ENCODE results near the gene DPH5.
"Not testable (repeated sequence)": the region's sequence is repeated elsewhere in the genome, so short reads cannot be mapped to it uniquely, and the experiment has no call there.

DPH5 gene

DNA sequence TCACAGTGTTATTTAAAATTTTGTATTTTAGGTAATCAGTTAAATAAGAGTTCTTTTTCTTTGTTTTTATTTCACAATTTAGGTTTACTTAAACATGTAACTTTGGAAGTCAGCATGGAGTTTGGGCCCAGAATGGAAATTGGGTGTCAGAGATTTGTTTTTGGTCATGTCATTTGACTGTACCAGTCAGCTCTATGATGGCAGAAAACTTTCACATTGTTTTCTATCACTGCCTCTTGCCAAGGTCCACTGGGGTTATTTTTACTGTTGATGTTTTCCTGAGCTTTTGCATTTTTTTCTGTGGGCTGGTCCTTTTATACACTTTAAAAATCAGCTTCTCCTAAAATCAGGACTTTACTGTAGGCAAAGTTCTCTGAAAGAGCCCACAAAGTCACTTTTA, 75.2 kb downstream of the DPH5 start:
- ATAC-seq (ENCODE audit: low read depth) (no peak), DNase-seq (ENCODE audit: low spot score) (no peak)

DNA sequence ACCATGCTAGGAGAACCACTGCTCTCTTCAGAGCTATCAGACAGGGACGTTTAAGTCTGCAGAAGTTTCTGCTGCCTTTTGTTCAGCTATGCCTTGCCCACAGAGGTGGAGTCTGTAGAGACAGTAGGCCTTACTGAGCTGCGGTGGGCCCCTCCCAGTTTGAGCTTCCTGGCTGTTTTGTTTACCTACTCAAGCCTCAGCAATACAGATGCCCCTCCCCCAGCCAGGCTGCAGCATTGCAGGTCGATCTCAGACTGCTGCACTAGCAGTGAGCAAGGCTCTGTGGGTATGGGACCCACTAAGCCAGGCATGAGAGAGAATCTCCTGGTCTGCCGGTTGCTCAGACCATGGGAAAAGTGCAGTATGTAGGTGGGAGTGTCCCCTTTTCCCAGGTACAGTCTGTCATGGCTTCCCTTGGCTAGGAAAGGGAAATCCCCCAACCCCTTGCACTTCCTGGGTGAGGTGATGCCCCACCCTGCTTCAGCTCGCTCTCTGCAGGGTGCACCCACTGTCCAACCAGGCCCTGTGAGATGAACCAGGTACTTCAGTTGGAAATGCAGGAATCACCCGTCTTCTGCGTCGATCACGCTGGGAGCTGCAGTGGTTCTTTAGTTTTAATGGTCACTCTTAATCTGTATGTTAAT, 75.9 kb downstream of the DPH5 start:
- H3K36me3 ChIP-seq (ENCODE audit: low read depth); H3K9me3 ChIP-seq (ENCODE audit: severe bottlenecking); H3K4me3 ChIP-seq (ENCODE audit: severe bottlenecking); H3K27ac ChIP-seq (ENCODE audit: poor library complexity, severe bottlenecking); H3K27me3 ChIP-seq (ENCODE audit: insufficient read depth, poor library complexity, severe bottlenecking): not testable (repeated sequence)
- ATAC-seq (ENCODE audit: low read depth) (peak; percentile 83), DNase-seq (ENCODE audit: low spot score) (peak; percentile 61)
- peaks cover 20% of the 10 kb centered on the region for H3K4me1 ChIP-seq (ENCODE audit: insufficient read depth, poor library complexity, severe bottlenecking)

More for the DNA sequence above, 75.2 kb downstream of the DPH5 start:
- no peaks in the 10 kb centered on the region for H3K9me3 ChIP-seq (ENCODE audit: severe bottlenecking)
- peaks cover 27% of the 10 kb centered on the region for H3K4me1 ChIP-seq (ENCODE audit: insufficient read depth, poor library complexity, severe bottlenecking)
- no peak overlapping the region for H3K27ac ChIP-seq (ENCODE audit: poor library complexity, severe bottlenecking)
- TF ChIP-seq, protein P1, sequence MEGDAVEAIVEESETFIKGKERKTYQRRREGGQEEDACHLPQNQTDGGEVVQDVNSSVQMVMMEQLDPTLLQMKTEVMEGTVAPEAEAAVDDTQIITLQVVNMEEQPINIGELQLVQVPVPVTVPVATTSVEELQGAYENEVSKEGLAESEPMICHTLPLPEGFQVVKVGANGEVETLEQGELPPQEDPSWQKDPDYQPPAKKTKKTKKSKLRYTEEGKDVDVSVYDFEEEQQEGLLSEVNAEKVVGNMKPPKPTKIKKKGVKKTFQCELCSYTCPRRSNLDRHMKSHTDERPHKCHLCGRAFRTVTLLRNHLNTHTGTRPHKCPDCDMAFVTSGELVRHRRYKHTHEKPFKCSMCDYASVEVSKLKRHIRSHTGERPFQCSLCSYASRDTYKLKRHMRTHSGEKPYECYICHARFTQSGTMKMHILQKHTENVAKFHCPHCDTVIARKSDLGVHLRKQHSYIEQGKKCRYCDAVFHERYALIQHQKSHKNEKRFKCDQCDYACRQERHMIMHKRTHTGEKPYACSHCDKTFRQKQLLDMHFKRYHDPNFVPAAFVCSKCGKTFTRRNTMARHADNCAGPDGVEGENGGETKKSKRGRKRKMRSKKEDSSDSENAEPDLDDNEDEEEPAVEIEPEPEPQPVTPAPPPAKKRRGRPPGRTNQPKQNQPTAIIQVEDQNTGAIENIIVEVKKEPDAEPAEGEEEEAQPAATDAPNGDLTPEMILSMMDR (IDR thresholded peaks at IDR 0.05; ENCODE audit: poor library complexity, severe bottlenecking) = no peak
- no peaks in the 10 kb centered on the region; the same call in 1 of the 2 replicates for H3K36me3 ChIP-seq (ENCODE audit: low read depth)
- no peak overlapping the region for H3K4me3 ChIP-seq (ENCODE audit: severe bottlenecking)
- H3K27me3 ChIP-seq (ENCODE audit: insufficient read depth, poor library complexity, severe bottlenecking) = no peaks in the 10 kb centered on the region

DNA sequence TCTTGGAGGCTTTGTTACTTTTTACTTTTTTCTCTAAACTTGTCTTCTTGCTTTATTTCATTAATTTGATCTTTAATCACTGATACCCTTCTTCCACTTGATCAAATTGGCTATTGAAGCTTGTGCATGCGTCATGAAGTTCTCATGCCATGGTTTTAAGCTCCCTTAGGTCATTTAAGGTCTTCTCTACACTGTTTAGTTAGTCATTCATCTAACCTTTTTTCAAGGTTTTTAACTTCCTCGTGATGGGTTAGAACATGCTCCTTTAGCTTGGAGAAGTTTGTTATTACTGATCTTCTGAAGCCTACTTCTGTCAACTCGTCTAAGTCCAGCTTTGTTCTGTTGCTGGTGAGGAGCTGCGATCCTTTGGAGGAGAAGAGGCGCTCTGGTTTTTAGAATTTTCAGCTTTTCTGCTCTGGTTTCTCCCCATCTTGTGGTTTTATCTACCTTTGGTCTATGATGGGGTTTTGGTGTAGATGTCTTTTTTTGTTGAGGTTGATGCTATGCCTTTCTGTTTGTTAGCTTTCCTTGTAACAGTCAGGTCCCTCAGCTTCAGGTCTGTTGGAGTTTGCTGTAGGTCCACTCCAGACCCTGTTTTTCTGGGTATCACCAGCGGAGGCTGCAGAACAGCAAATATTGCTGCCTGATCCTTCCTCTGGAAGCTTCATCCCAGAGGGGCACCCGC, 76.7 kb downstream of the DPH5 start:
- H3K27ac ChIP-seq (ENCODE audit: poor library complexity, severe bottlenecking); H3K27me3 ChIP-seq (ENCODE audit: insufficient read depth, poor library complexity, severe bottlenecking); DNase-seq (ENCODE audit: low spot score); H3K4me3 ChIP-seq (ENCODE audit: severe bottlenecking); H3K9me3 ChIP-seq (ENCODE audit: severe bottlenecking); H3K36me3 ChIP-seq (ENCODE audit: low read depth); ATAC-seq (ENCODE audit: low read depth): not testable (repeated sequence)
- peaks cover 17% of the 10 kb centered on the region for H3K4me1 ChIP-seq (ENCODE audit: insufficient read depth, poor library complexity, severe bottlenecking)

DNA sequence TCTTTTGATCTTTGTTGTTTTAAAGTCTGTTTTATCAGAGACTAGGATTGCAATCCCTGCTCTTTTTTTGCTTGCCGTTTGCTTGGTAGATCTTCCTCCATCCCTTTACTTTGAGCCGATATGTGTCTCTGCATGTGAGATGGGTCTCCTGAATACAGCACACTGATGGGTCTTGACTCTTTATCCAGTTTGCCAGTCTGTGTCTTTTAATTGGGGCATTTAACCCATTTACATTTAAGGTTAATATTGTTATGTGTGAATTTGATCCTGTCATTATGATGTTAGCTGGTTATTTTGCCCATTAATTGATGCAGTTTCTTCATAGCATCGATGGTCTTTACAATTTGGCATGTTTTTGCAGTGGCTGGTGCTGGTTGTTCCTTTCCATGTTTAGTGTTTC, 77.8 kb downstream of the DPH5 start:
- ATAC-seq (ENCODE audit: low read depth); DNase-seq (ENCODE audit: low spot score); H3K9me3 ChIP-seq (ENCODE audit: severe bottlenecking); H3K27me3 ChIP-seq (ENCODE audit: insufficient read depth, poor library complexity, severe bottlenecking); H3K27ac ChIP-seq (ENCODE audit: poor library complexity, severe bottlenecking); H3K4me3 ChIP-seq (ENCODE audit: severe bottlenecking): not testable (repeated sequence)
- peaks cover 11% of the 10 kb centered on the region; the same call in 1 of the 2 replicates for H3K36me3 ChIP-seq (ENCODE audit: low read depth)
- H3K4me1 ChIP-seq (ENCODE audit: insufficient read depth, poor library complexity, severe bottlenecking) = peaks cover 17% of the 10 kb centered on the region

DNA sequence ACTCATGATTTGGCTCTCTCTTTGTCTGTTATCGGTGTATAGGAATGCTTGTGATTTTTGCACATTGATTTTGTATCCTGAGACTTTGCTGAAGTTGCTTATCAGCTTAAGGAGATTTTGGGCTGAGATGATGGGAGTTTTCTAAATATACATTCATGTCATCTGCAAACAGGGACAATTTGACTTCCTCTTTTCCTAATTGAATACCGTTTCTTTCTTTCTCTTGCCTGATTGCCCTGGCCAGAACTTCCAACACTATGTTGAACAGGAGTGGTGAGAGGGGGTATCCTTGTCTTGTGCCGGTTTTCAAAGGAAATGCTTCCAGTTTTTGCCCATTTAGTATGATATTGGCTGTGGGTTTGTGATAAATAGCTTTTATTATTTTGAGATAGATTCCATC, 79.5 kb downstream of the DPH5 start:
- not testable (repeated sequence) for H3K27me3 ChIP-seq (ENCODE audit: insufficient read depth, poor library complexity, severe bottlenecking); ATAC-seq (ENCODE audit: low read depth)
- peaks cover 20% of the 10 kb centered on the region; the same call in 1 of the 2 replicates for H3K36me3 ChIP-seq (ENCODE audit: low read depth)

DNA sequence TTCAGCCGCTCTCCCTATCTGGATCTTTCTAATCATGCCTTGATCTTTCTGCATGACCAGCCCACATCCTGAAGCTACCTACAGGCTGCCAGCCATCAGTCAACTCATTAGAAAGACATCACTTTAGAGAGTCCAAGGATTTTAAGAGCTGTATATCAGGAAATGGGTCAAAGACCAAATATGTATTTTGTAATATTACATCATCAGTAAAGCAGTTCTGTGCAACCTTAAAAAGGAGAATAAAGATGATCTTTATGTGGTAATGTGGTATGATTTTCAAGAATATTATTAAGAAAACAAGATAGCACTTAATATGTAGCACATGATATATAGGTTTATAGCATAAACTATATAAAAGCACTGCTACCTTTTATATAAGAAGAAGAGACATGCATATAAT, 82.1 kb downstream of the DPH5 start:
- H3K27me3 ChIP-seq (ENCODE audit: insufficient read depth, poor library complexity, severe bottlenecking) = no peaks in the 10 kb centered on the region
- H3K4me3 ChIP-seq (ENCODE audit: severe bottlenecking) = no peak overlapping the region
- DNase-seq (ENCODE audit: low spot score) (no peak), ATAC-seq (ENCODE audit: low read depth) (no peak)
- no peaks in the 10 kb centered on the region for H3K9me3 ChIP-seq (ENCODE audit: severe bottlenecking)
- H3K27ac ChIP-seq (ENCODE audit: poor library complexity, severe bottlenecking) = no peak overlapping the region
- H3K36me3 ChIP-seq (ENCODE audit: low read depth) = peaks cover 34% of the 10 kb centered on the region
- peaks cover 5% of the 10 kb centered on the region for H3K4me1 ChIP-seq (ENCODE audit: insufficient read depth, poor library complexity, severe bottlenecking)
- TF ChIP-seq, protein P1 (IDR thresholded peaks at IDR 0.05; ENCODE audit: poor library complexity, severe bottlenecking) = no peak

More for the DNA sequence above, 79.5 kb downstream of the DPH5 start:
- H3K27ac ChIP-seq (ENCODE audit: poor library complexity, severe bottlenecking); H3K9me3 ChIP-seq (ENCODE audit: severe bottlenecking); DNase-seq (ENCODE audit: low spot score); H3K4me3 ChIP-seq (ENCODE audit: severe bottlenecking): not testable (repeated sequence)
- peaks cover 17% of the 10 kb centered on the region for H3K4me1 ChIP-seq (ENCODE audit: insufficient read depth, poor library complexity, severe bottlenecking)

All from RWPE2 (cell line).